PFSK-1 (cell line): Measurements from ENCODE around the gene LRRC4B.

Experiments used
- FOXP2 ChIP-seq: optimal IDR thresholded peaks from 2 replicates; pipeline ENCODE3; 2011; ENCODE audit warnings: borderline replicate concordance, control low read depth, inconsistent platforms; ENCODE audit not compliant: insufficient read depth; ENCODE audit errors: extremely low read length, extremely low read depth
- POLR2AphosphoS5 ChIP-seq: IDR thresholded peaks from 2 replicates; pipeline ENCODE4 v1.6.1; 2012; ENCODE audit warnings: low read depth, mild to moderate bottlenecking, control low read depth, low read length, moderate library complexity
- REST ChIP-seq, 2 experiments: IDR thresholded peaks; 2 replicates each; pipeline versions ENCODE4 v1.6.1 to v1.8.0; 2011 to 2012; ENCODE audit warnings: low read depth in 2 of 2, low read length in 2 of 2, control low read depth in 1 of 2, inconsistent platforms in 1 of 2, mild to moderate bottlenecking in 1 of 2, moderate library complexity in 1 of 2; ENCODE audit not compliant: insufficient read depth in 1 of 2
- SIN3A ChIP-seq: IDR thresholded peaks from 2 replicates; pipeline ENCODE4 v1.6.1; 2012; ENCODE audit warnings: mild to moderate bottlenecking, low read length, moderate library complexity, borderline replicate concordance; ENCODE audit not compliant: insufficient read depth
- TAF1 ChIP-seq: IDR thresholded peaks from 2 replicates; pipeline ENCODE4 v1.6.1; 2012; ENCODE audit warnings: low read length, control low read depth, borderline replicate concordance; ENCODE audit not compliant: insufficient read depth

LRRC4B gene

GRCh38 chr19:50496189-50497021 is 71.8 kb downstream of the LRRC4B start:
- TF ChIP-seq SIN3A: no peak
- TF ChIP-seq FOXP2: no peak
- no peak for TF ChIP-seq REST (IDR thresholded peaks at IDR 0.05; ENCODE audit: insufficient read depth in 1 of 2, low read depth in 2 of 2, low read length in 2 of 2)
- no peak for TF ChIP-seq TAF1
- TF ChIP-seq POLR2AphosphoS5: no peak

GRCh38 chr19:50495020-50495531 is 73.2 kb downstream of the LRRC4B start:
- TF ChIP-seq SIN3A (no peak), FOXP2 (no peak), TAF1 (no peak), POLR2AphosphoS5 (no peak), REST (IDR thresholded peaks at IDR 0.05; ENCODE audit: insufficient read depth in 1 of 2, low read depth in 2 of 2, low read length in 2 of 2) (no peak)

GRCh38 chr19:50494186-50495019 is 73.8 kb downstream of the LRRC4B start:
- TF ChIP-seq POLR2AphosphoS5 (no peak), FOXP2 (no peak), REST (IDR thresholded peaks at IDR 0.05; ENCODE audit: insufficient read depth in 1 of 2, low read depth in 2 of 2, low read length in 2 of 2) (no peak), SIN3A (no peak), TAF1 (no peak)

- TF ChIP-seq SIN3A (no peak), TAF1 (no peak), FOXP2 (no peak), REST (IDR thresholded peaks at IDR 0.05; ENCODE audit: insufficient read depth in 1 of 2, low read depth in 2 of 2, low read length in 2 of 2) (no peak), POLR2AphosphoS5 (no peak)
Measured at GRCh38 chr19:50493171-50493570, 75.1 kb downstream of the LRRC4B start.
